SK-N-SH (cell line): ENCODE measurements around the gene POFUT2. TPM values are rescaled to one million over a fixed set of nuclear protein-coding genes. Genes with fewer than 3 reads are reported as not detected.
A peak's percentile ranks its signal among the peaks of the same experiment; 100 is the strongest.

Experiments used
- CTCF ChIA-PET: fragments of 300-600, 350-600 bp; formaldehyde crosslinking; extraction: SDS; loops from one replicate; lab custom pipeline; 2021; lab: Yijun Ruan, JAX
- POLR2A ChIA-PET: fragments of 350-600 bp; sonication (Branson Sonifier 250); formaldehyde crosslinking; extraction: SDS; loops from one replicate; lab custom pipeline; 2020; ENCODE audit warnings: antibody characterized with exemption, inconsistent platforms; lab: Yijun Ruan, JAX
- DNase-seq: peaks from one replicate; pipeline ENCODE4 v3.0.0; 2012
- H2AFZ ChIP-seq: fragments of 200-600 bp; sonication (generic); 2 replicates; pipeline ENCODE4 v1.8.1; 2016; ENCODE audit warnings: antibody characterized with exemption, mild to moderate bottlenecking, low read depth
- H3F3A ChIP-seq: fragments of 200-600 bp; sonication (generic); replicated peaks from 2 replicates; pipeline ENCODE3; 2016; ENCODE audit warnings: antibody characterized with exemption, mild to moderate bottlenecking; ENCODE audit not compliant: insufficient read depth
- H3K27ac ChIP-seq, 2 experiments: fragments of 200-500 bp in 1 of 2; fragments of 200-600 bp in 1 of 2; sonication (Bioruptor generic) in 1 of 2; sonication (generic), shearing (Covaris generic) in 1 of 2; 2 replicates each; pipeline versions ENCODE4 v1.5.1 to v1.6.1; 2014 to 2016; ENCODE audit warnings: low read depth in 2 of 2, inconsistent platforms in 1 of 2, low read length in 1 of 2, mild to moderate bottlenecking in 1 of 2, mixed read lengths in 1 of 2
- H3K27me3 ChIP-seq: fragments of 200-600 bp; sonication (generic), shearing (Covaris generic); 2 replicates; pipeline ENCODE4 v1.6.1; 2016; ENCODE audit warnings: mixed run types; ENCODE audit not compliant: insufficient read depth
- H3K36me3 ChIP-seq, 2 experiments: fragments of 200-500 bp in 1 of 2; fragments of 200-600 bp in 1 of 2; sonication (Bioruptor generic) in 1 of 2; sonication (generic) in 1 of 2; replicated peaks in 1 of 2; 2 replicates each; pipeline versions ENCODE3 to v1.5.1; 2014 to 2016; ENCODE audit warnings: low read length in 1 of 2, mild to moderate bottlenecking in 1 of 2; ENCODE audit not compliant: insufficient read depth in 2 of 2, control insufficient read depth in 1 of 2
- H3K4me1 ChIP-seq, 2 experiments: fragments of 200-500 bp in 1 of 2; fragments of 200-600 bp in 1 of 2; sonication (Bioruptor generic) in 1 of 2; sonication (generic), shearing (Covaris generic) in 1 of 2; 2 replicates each; pipeline versions ENCODE4 v1.5.1 to v1.6.1; 2014 to 2016; ENCODE audit warnings: low read depth in 1 of 2, low read length in 1 of 2, mixed run types in 1 of 2; ENCODE audit not compliant: insufficient read depth in 2 of 2, control insufficient read depth in 1 of 2
- H3K4me2 ChIP-seq: fragments of 200-600 bp; sonication (generic), shearing (Covaris generic); 2 replicates; pipeline ENCODE4 v1.6.1; 2017; ENCODE audit warnings: mixed run types
- H3K4me3 ChIP-seq, 2 experiments: fragments of 200-500 bp in 1 of 2; fragments of 200-600 bp in 1 of 2; sonication (Bioruptor generic) in 1 of 2; sonication (generic), shearing (Covaris generic) in 1 of 2; 2 replicates each; pipeline versions ENCODE4 v1.5.1 to v1.8.1; 2014 to 2016; ENCODE audit warnings: low read depth in 2 of 2, inconsistent platforms in 1 of 2, low read length in 1 of 2, mild to moderate bottlenecking in 1 of 2, mixed read lengths in 1 of 2, moderate library complexity in 1 of 2
- H3K79me2 ChIP-seq: fragments of 200-600 bp; sonication (generic); 2 replicates; pipeline ENCODE4 v1.8.1; 2017; ENCODE audit warnings: mild to moderate bottlenecking; ENCODE audit not compliant: insufficient read depth
- H3K9ac ChIP-seq: fragments of 200-600 bp; sonication (generic); 2 replicates; pipeline ENCODE4 v1.6.1; 2017; ENCODE audit warnings: mixed run types
- H3K9me2 ChIP-seq: fragments of 200-600 bp; sonication (generic); 2 replicates; pipeline ENCODE4 v1.6.1; 2017; ENCODE audit warnings: mixed run types
- H3K9me3 ChIP-seq: fragments of 200-600 bp; sonication (generic); 2 replicates; pipeline ENCODE4 v1.6.1; 2017; ENCODE audit warnings: mixed run types, mild to moderate bottlenecking, moderate library complexity
- H4K20me1 ChIP-seq: fragments of 200-600 bp; sonication (generic); 2 replicates; pipeline ENCODE4 v1.6.1; 2017; ENCODE audit warnings: mild to moderate bottlenecking, mixed run types; ENCODE audit not compliant: insufficient read depth
- ELF1 ChIP-seq: IDR thresholded peaks from 2 replicates; pipeline ENCODE4 v1.4.0; 2012
- EZH2phosphoT487 ChIP-seq: fragments of 200-600 bp; sonication (generic); IDR thresholded peaks from 2 replicates; pipeline ENCODE4 v1.6.1; 2017; ENCODE audit warnings: low read depth, mixed run types, mild to moderate bottlenecking, antibody characterized with exemption, moderate library complexity, borderline replicate concordance
- GABPA ChIP-seq: IDR thresholded peaks from 2 replicates; pipeline ENCODE4 v1.4.0; 2012; ENCODE audit warnings: low read depth, mild to moderate bottlenecking
- IRF3 ChIP-seq: fragments of 150-350 bp; IDR thresholded peaks from 2 replicates; pipeline ENCODE4 v1.6.1; 2016; ENCODE audit warnings: mild to moderate bottlenecking, low read depth, low read length
- JUND ChIP-seq: IDR thresholded peaks from 2 replicates; pipeline ENCODE4 v1.4.0; 2012
- MAX ChIP-seq: IDR thresholded peaks from 2 replicates; pipeline ENCODE4 v1.4.0; 2012; ENCODE audit warnings: low read depth
- MEF2A ChIP-seq: IDR thresholded peaks from 2 replicates; pipeline ENCODE4 v1.4.0; 2012; ENCODE audit warnings: low read depth, borderline replicate concordance
- REST ChIP-seq: IDR thresholded peaks from 2 replicates; pipeline ENCODE4 v1.6.1; 2012; ENCODE audit warnings: mild to moderate bottlenecking, low read depth, low read length, moderate library complexity
- SIN3A ChIP-seq: IDR thresholded peaks from 2 replicates; pipeline ENCODE4 v1.6.1; 2012; ENCODE audit warnings: low read depth, mild to moderate bottlenecking, low read length, moderate library complexity, borderline replicate concordance
- TAF1 ChIP-seq: IDR thresholded peaks from 2 replicates; pipeline ENCODE4 v1.6.1; 2012; ENCODE audit warnings: low read depth, mild to moderate bottlenecking, low read length, moderate library complexity, borderline replicate concordance
- TCF12 ChIP-seq: IDR thresholded peaks from 2 replicates; pipeline ENCODE4 v1.4.0; 2012
- USF1 ChIP-seq: IDR thresholded peaks from 2 replicates; pipeline ENCODE4 v1.4.0; 2012; ENCODE audit warnings: low read depth, borderline replicate concordance
- YY1 ChIP-seq: IDR thresholded peaks from 2 replicates; pipeline ENCODE4 v1.4.0; 2012; ENCODE audit warnings: low read depth, mild to moderate bottlenecking
- WGBS: methylation state at CpG from one replicate; pipeline ENCODE4 v1.1.6; 2017; ENCODE audit warnings: low lambda C conversion rate; 5-methylcytosine and 5-hydroxymethylcytosine counted together
- polyA plus RNA-seq, 3 experiments: library from polyadenylated mRNA; depleted of rRNA; stranded (reverse); fragments of >200 nt; gene quantifications; 2 replicates each; pipeline ENCODE4 v1.2.3, GENCODE V29; 2012

Gene POFUT2
- polyA plus RNA-seq, 1 of the 3 experiments (the other 2 are of a cell fraction): 53.3 TPM

- Histone ChIP-seq H3K4me3 (no peak overlapping the region), H3K27ac (peak overlapping the region in 1 of 2 experiments; percentile 87; a peak in 2 of 4 replicates), H3K9me3 (no peaks in the 10 kb centered on the region), H3F3A (no peaks in the 10 kb centered on the region), H3K4me2 (peak overlapping the region; percentile 19; the same call in 1 of the 2 replicates), H3K36me3 (no peaks in the 10 kb centered on the region), H3K4me1 (peaks cover 14 to 25% of the 10 kb centered on the region in 2 experiments; a peak in 3 of 4 replicates), H3K9me2 (no peaks in the 10 kb centered on the region), H3K79me2 (no peaks in the 10 kb centered on the region), H3K27me3 (no peaks in the 10 kb centered on the region), H2AFZ (no peak overlapping the region), H3K9ac (no peak overlapping the region), H4K20me1 (no peaks in the 10 kb centered on the region)
- ChIA-PET CTCF (interaction anchor here (0.6 to 2.0 kb wide), 4 partner anchors 10 to 29 kb away, joined by 3 to 7 read pairs (median 6); no protein-coding TSS in a partner anchor), POLR2A (no interaction called here)
- no peak for TF ChIP-seq MAX
- TF ChIP-seq TCF12: 0 out of 2 replicates have a peak, but pooled peaks have one; percentile 7
- DNase-seq: no peak
- 92% methylated on average over 14 of the region's 24 CpGs for WGBS
Observed at GRCh38 chr21:45318556-45319404, 31.1 kb upstream of the POFUT2 start.

GRCh38 chr21:45318146-45318555 is 30.5 kb upstream of the POFUT2 start:
- no peak overlapping the region for H2AFZ ChIP-seq
- H3K27me3 ChIP-seq: no peaks in the 10 kb centered on the region
- no peaks in the 10 kb centered on the region for H3K36me3 ChIP-seq
- WGBS: 93% methylated on average over 2 of the region's 7 CpGs
- H3K9me3 ChIP-seq: no peaks in the 10 kb centered on the region
- peak overlapping the region; percentile 19; the same call in 1 of the 2 replicates for H3K4me2 ChIP-seq
- no peak for TF ChIP-seq TAF1
- no peak for TF ChIP-seq USF1
- no peak for TF ChIP-seq REST
- TF ChIP-seq ELF1: no peak
- TF ChIP-seq YY1: no peak
- no peak for TF ChIP-seq JUND
- no peak for TF ChIP-seq IRF3
- TF ChIP-seq MEF2A: no peak
- TF ChIP-seq GABPA: no peak
- TF ChIP-seq SIN3A: no peak
- no peak for TF ChIP-seq EZH2phosphoT487
- H3K27ac ChIP-seq: peak overlapping the region in 1 of 2 experiments; percentile 87; a peak in 2 of 4 replicates
- no peaks in the 10 kb centered on the region for H3K9me2 ChIP-seq
- CTCF ChIA-PET: interaction anchor here (0.6 to 1.5 kb wide), 2 partner anchors 9 to 29 kb away, joined by 3 to 5 read pairs; no protein-coding TSS in a partner anchor
- peak overlapping the region; percentile 49; the same call in 1 of the 2 replicates for H3K9ac ChIP-seq
- no peaks in the 10 kb centered on the region for H3F3A ChIP-seq
- H3K4me3 ChIP-seq: no peak overlapping the region
- no peaks in the 10 kb centered on the region for H4K20me1 ChIP-seq
- peaks cover 14 to 25% of the 10 kb centered on the region in 2 experiments; a peak in 3 of 4 replicates for H3K4me1 ChIP-seq
- no peak for DNase-seq
- POLR2A ChIA-PET: no interaction called here
- no peaks in the 10 kb centered on the region for H3K79me2 ChIP-seq
